HG03442 (cell line): Measurements from ENCODE around the gene TMEM164.
A peak's percentile ranks its signal among the peaks of the same experiment; 100 is the strongest.

ENCODE experiments used
- ATAC-seq: cut with Tn5 transposase; IDR thresholded peaks from one replicate; pipeline ENCODE4 v1.9.1; 2021; ENCODE audit warnings: mild to moderate bottlenecking, moderate library complexity; ENCODE audit not compliant: unreplicated experiment

TMEM164 gene

GRCh38 chrX:110159865-110160264 lies 157.0 kb downstream of the TMEM164 start:
- no peak for ATAC-seq

DNA sequence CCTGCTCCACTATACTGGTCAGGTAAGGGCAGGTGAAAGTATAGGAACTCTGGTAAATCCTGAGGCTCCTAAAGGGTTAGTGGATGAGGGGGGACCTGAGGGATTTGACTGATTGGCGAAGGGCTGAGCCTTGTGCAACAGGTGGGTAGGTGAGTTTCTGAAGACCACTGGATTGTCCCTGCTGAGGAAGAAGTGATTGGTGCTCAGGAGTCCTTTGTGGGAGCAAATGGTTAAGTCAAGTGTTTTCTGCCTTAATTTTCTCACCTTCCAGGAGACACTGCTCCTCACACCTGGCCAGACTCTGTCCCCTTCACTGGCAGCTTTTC lies 158.4 kb downstream of the TMEM164 start:
- no peak for ATAC-seq

GRCh38 chrX:110162131-110162530 lies 159.2 kb downstream of the TMEM164 start:
- no peak for ATAC-seq

DNA sequence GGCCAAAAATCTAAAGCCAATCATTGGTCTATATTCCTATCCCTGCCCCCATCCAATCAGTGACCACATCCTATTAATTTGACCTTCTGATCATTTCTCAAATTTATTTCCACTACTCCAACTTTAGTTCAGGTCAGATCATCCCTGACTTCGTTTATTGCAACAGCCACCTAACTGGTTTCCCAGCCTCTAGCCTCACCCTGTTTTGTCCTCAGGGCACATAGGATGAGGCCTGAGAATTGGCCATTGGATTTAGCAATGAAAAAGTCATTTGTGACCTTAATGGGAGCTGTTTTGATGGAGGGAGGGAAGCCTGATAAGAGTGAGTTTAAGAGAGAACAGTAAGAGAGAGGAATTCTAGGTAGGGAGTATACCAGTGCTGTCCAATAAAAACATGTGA lies 160.0 kb downstream of the TMEM164 start:
- ATAC-seq: no peak

- ATAC-seq: no peak
Measured at GRCh38 chrX:110163488-110163887, 160.6 kb downstream of the TMEM164 start.

- no peak for ATAC-seq
Measured at GRCh38 chrX:110167952-110168451, 165.1 kb downstream of the TMEM164 start.

- no peak for ATAC-seq
Measured at GRCh38 chrX:110168585-110168984, 165.7 kb downstream of the TMEM164 start.

DNA sequence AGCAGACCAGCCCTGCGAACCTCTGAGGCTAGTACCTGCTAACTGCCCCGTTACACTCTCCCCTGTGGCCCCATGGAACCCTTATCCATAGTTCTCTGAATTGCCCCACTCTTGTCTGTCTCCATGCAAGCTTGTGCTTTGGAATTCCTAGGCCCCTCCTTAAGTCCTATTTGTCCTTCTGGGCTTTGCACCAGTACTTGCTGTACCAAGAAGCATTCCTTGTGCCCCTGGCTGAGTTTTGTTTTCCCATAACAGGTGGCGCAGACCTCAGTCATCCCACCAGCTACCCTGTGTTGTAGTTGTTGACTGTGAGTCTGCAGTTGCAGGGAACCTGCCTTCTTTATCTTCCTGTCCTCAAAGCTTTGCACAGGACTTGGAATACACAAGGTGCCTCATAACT lies 167.1 kb downstream of the TMEM164 start:
- ATAC-seq: no peak

DNA sequence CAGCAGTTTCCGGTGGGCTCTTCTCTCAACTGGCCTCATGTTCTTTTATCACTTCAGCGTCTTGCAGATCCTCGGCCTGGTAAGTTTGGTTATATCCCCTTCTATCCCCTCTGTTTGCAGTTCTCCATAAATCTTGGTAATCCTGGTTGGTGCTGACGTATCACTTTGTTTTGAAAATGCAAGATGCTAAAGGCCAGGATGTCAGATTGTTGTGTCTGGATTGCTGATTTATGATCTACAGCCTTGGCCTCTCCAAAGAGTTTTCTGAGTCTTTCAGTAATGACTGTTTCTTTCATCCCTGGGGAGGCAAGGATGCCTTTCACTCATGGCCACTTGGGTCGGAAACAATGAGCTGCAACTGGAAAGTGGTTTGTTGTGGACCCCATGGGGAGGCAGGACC lies 168.5 kb downstream of the TMEM164 start:
- ATAC-seq: no peak

- peak; percentile 100 for ATAC-seq
Measured at GRCh38 chrX:110172215-110172614, 169.3 kb downstream of the TMEM164 start.

GRCh38 chrX:110173192-110174175 lies 170.6 kb downstream of the TMEM164 start:
- no peak for ATAC-seq

GRCh38 chrX:110175146-110175545 lies 172.2 kb downstream of the TMEM164 start:
- ATAC-seq: no peak

DNA sequence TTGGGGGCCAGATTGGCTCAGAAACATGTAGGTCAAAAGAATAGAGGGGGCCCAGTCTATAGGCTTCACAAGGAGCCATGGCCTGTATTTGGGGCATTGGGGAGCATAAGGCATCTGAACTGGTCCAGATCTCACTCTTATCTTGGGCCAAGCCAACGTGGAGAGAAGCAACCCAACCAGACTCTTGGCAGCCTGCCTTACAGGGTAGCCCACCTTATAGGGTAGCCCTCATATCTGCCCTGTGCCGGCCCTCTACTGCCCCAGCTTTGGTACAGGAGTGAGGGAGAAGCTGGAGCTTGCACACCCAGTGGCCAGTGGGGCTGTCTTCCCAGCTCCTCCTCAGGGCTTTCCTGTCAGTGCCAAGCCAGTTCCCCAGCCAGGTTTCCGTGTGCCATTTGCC lies 172.8 kb downstream of the TMEM164 start:
- ATAC-seq: no peak

GRCh38 chrX:110178179-110178865 lies 175.4 kb downstream of the TMEM164 start:
- ATAC-seq: no peak

- peak; percentile 25 for ATAC-seq
Measured at GRCh38 chrX:110180176-110180927, 177.4 kb downstream of the TMEM164 start.

GRCh38 chrX:110180928-110181310 lies 178.0 kb downstream of the TMEM164 start:
- ATAC-seq: peak; percentile 90

DNA sequence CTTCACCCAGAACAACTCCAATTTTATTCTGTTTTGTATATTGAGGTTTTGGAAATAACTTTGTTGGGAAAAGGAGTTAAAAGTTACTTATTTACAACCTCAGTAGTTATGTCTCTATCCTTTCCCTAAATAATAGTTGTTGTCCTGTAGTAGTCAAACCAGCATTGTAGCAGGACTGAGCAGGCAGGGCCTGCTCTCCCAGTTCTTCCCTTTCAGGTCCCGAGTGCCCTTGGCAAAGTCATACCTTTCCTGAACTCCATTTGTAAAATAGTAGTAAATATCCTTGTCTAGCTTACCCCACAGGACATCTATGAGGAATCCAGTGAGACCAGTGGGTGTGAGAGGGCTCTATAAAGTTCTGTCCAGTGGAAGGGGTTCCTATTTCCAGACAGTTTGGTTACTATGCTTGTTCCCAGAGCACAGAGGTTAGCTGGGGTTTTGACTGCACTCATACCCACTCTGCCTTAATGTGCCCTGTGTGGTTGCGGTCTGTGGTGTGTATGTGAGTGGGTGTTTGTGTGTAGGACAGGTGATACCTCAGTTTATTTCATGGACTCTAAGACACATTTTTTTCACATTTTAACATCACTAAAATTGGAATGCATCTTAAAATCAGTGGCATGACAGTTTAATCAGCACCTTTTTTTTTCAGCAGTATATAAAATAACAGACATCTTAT lies 178.7 kb downstream of the TMEM164 start:
- no peak for ATAC-seq

- no peak for ATAC-seq
Measured at GRCh38 chrX:110182362-110182761, 179.4 kb downstream of the TMEM164 start.

- ATAC-seq: no peak
Measured at GRCh38 chrX:110182865-110183264, 180.0 kb downstream of the TMEM164 start.

DNA sequence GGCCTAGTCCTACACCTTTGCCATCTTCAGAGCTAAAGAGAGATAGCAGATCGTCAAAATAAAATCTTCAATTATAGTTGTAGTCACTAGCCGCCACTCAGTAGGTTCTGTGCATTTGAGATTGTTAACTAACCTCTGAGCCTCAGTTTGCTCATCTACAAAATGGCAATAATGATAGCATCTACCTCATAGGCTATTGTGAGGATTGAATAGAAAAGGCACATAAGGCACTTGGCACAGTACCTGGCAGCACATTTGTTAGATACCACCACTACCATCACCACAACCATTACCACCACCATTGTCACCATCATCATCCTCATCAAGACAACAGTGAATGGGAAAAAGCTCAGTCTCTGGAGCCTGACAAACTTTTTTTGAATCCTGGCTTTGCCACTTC lies 180.4 kb downstream of the TMEM164 start:
- ATAC-seq: no peak
